DOHH2 (cell line): ENCODE data around the gene ABCC12.

ENCODE experiments used
- H3F3A ChIP-seq: fragments of 200-600 bp; sonication (generic), shearing (Covaris generic); 2 replicates; pipeline ENCODE4 v1.6.0; 2016; ENCODE audit warnings: antibody characterized with exemption, mild to moderate bottlenecking; ENCODE audit not compliant: control insufficient read depth, insufficient read depth
- H3K27ac ChIP-seq: fragments of 200-600 bp; sonication (generic); 2 replicates; pipeline ENCODE4 v1.5.1; 2014; ENCODE audit warnings: low read depth, mild to moderate bottlenecking, low read length, moderate library complexity
- H3K27me3 ChIP-seq: fragments of 200-600 bp; sonication (generic); 2 replicates; pipeline ENCODE4 v1.6.1; 2014; ENCODE audit warnings: mild to moderate bottlenecking, low read length, mixed read lengths; ENCODE audit not compliant: control insufficient read depth
- H3K36me3 ChIP-seq: fragments of 200-600 bp; sonication (generic); 2 replicates; pipeline ENCODE4 v1.6.1; 2014; ENCODE audit warnings: mild to moderate bottlenecking, low read length, moderate library complexity, mixed read lengths; ENCODE audit not compliant: control insufficient read depth
- H3K4me1 ChIP-seq: fragments of 200-600 bp; sonication (generic); 2 replicates; pipeline ENCODE4 v1.6.1; 2014; ENCODE audit warnings: mild to moderate bottlenecking, low read length, mixed read lengths; ENCODE audit not compliant: control insufficient read depth
- H3K4me2 ChIP-seq: fragments of 200-600 bp; sonication (generic); 2 replicates; pipeline ENCODE4 v1.6.0; 2014; ENCODE audit warnings: mild to moderate bottlenecking, low read length, moderate library complexity
- H3K4me3 ChIP-seq: fragments of 200-600 bp; sonication (generic); 2 replicates; pipeline ENCODE4 v1.5.1; 2014; ENCODE audit warnings: mild to moderate bottlenecking, low read length, mixed read lengths
- H3K79me2 ChIP-seq: fragments of 200-600 bp; sonication (generic); 2 replicates; pipeline ENCODE4 v1.6.1; 2014; ENCODE audit warnings: mild to moderate bottlenecking, low read length, mixed read lengths; ENCODE audit not compliant: control insufficient read depth
- H3K9me2 ChIP-seq: fragments of 200-600 bp; sonication (generic); replicated peaks from 2 replicates; pipeline ENCODE4 v1.6.1; 2014; ENCODE audit warnings: mild to moderate bottlenecking, low read length, mixed read lengths; ENCODE audit not compliant: control insufficient read depth
- H3K9me3 ChIP-seq: fragments of 200-600 bp; sonication (generic); 2 replicates; pipeline ENCODE4 v1.6.1; 2014; ENCODE audit warnings: antibody characterized with exemption, low read length, mixed read lengths; ENCODE audit not compliant: control insufficient read depth, insufficient read depth
- H4K20me1 ChIP-seq: fragments of 200-600 bp; sonication (generic); 2 replicates; pipeline ENCODE4 v1.6.0; 2014; ENCODE audit warnings: low read depth, mild to moderate bottlenecking, antibody characterized with exemption, low read length, moderate library complexity; ENCODE audit not compliant: control insufficient read depth, insufficient read depth
- EZH2phosphoT487 ChIP-seq: fragments of 200-600 bp; sonication (generic); IDR thresholded peaks from 2 replicates; pipeline ENCODE4 v1.6.1; 2017; ENCODE audit warnings: borderline replicate concordance, mild to moderate bottlenecking, antibody characterized with exemption, low read length, moderate library complexity, mixed read lengths
- TF ChIP-seq, protein P1 (sequence below): fragments of 200-600 bp; sonication (generic); IDR thresholded peaks from one replicate; pipeline ENCODE4 v1.5.1; 2014; ENCODE audit warnings: antibody characterized with exemption, mild to moderate bottlenecking, low read depth, low read length; ENCODE audit not compliant: poor library complexity, severe bottlenecking

The ABCC12 gene

GRCh38 chr16:48176635-48177408, 21.0 kb upstream of the ABCC12 start:
- H3K79me2 ChIP-seq, result no peaks in the 10 kb centered on the region
- no peak overlapping the region for H3K27ac ChIP-seq
- no peaks in the 10 kb centered on the region for H3K9me2 ChIP-seq
- no peaks in the 10 kb centered on the region for H3K9me3 ChIP-seq
- H3K4me2 ChIP-seq, result no peak overlapping the region
- H3K27me3 ChIP-seq, result no peaks in the 10 kb centered on the region
- H3K36me3 ChIP-seq, result no peaks in the 10 kb centered on the region
- no peak for TF ChIP-seq EZH2phosphoT487
- TF ChIP-seq, protein P1, sequence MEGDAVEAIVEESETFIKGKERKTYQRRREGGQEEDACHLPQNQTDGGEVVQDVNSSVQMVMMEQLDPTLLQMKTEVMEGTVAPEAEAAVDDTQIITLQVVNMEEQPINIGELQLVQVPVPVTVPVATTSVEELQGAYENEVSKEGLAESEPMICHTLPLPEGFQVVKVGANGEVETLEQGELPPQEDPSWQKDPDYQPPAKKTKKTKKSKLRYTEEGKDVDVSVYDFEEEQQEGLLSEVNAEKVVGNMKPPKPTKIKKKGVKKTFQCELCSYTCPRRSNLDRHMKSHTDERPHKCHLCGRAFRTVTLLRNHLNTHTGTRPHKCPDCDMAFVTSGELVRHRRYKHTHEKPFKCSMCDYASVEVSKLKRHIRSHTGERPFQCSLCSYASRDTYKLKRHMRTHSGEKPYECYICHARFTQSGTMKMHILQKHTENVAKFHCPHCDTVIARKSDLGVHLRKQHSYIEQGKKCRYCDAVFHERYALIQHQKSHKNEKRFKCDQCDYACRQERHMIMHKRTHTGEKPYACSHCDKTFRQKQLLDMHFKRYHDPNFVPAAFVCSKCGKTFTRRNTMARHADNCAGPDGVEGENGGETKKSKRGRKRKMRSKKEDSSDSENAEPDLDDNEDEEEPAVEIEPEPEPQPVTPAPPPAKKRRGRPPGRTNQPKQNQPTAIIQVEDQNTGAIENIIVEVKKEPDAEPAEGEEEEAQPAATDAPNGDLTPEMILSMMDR, result no peak
- no peak overlapping the region for H3K4me3 ChIP-seq
- no peaks in the 10 kb centered on the region for H4K20me1 ChIP-seq
- no peaks in the 10 kb centered on the region for H3F3A ChIP-seq
- no peaks in the 10 kb centered on the region for H3K4me1 ChIP-seq

DNA sequence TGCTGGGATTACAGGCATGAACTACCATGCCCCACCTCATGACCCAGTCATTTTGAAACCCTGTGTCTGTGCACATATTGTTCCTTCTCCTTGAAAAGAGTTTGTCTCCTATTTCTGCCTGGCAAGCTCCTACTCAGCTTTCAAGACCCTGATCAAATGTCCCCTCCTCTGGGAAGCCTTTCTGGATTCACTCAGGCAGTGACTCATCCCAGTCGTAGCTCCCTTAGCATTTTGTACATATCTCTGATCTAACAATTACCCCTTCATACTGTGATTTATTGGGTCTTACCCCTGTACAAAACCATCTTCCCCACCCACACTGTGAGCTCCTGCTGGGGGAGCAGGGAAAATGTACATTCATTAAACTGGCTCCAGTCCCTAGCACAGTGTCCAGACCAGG, 18.1 kb upstream of the ABCC12 start:
- Histone ChIP-seq H3K27me3 (no peaks in the 10 kb centered on the region), H3K9me3 (no peaks in the 10 kb centered on the region), H3K79me2 (no peaks in the 10 kb centered on the region), H3K36me3 (no peaks in the 10 kb centered on the region), H3F3A (no peaks in the 10 kb centered on the region), H3K4me3 (no peak overlapping the region), H3K4me1 (no peaks in the 10 kb centered on the region), H4K20me1 (no peaks in the 10 kb centered on the region), H3K9me2 (no peaks in the 10 kb centered on the region), H3K27ac (no peak overlapping the region), H3K4me2 (no peak overlapping the region)
- no peak for TF ChIP-seq EZH2phosphoT487
- TF ChIP-seq, protein P1, result no peak

- Histone ChIP-seq H3K4me3 (no peak overlapping the region), H3K79me2 (no peaks in the 10 kb centered on the region), H3K27ac (no peak overlapping the region), H3K4me2 (no peak overlapping the region), H3F3A (no peaks in the 10 kb centered on the region), H3K9me2 (no peaks in the 10 kb centered on the region), H3K36me3 (no peaks in the 10 kb centered on the region), H3K27me3 (no peaks in the 10 kb centered on the region), H4K20me1 (no peaks in the 10 kb centered on the region), H3K4me1 (no peaks in the 10 kb centered on the region), H3K9me3 (no peaks in the 10 kb centered on the region)
- no peak for TF ChIP-seq EZH2phosphoT487
- TF ChIP-seq, protein P1, result no peak
These were observed 16.9 kb upstream of the ABCC12 start for GRCh38 chr16:48172682-48173081.

DNA sequence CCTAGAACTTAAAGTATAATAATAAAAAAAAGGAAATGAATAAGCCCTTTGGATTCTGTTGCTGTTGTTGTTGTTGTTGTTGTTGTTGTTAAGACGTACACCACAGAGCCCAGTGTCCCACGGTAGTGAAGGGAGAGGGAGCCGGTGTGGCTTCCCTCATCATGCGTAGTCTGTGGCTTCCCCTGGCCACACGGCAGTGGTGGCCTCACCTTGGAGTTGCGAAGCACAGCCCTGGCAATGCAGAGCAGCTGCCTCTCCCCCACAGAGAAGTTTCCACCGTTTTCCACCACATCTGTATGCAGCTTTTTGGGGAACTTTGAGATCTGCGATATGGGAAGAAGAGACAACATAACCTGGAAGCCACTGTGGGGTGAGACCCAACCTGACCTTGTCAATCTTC, 14.1 kb upstream of the ABCC12 start:
- Histone ChIP-seq H3K9me3 (no peaks in the 10 kb centered on the region), H3K4me2 (no peak overlapping the region), H3K27me3 (no peaks in the 10 kb centered on the region), H3K9me2 (no peaks in the 10 kb centered on the region), H3K27ac (no peak overlapping the region), H3K36me3 (no peaks in the 10 kb centered on the region), H3K4me3 (no peak overlapping the region), H3F3A (no peaks in the 10 kb centered on the region), H3K4me1 (peaks cover 5% of the 10 kb centered on the region), H4K20me1 (no peaks in the 10 kb centered on the region), H3K79me2 (no peaks in the 10 kb centered on the region)
- TF ChIP-seq, protein P1, result no peak
- TF ChIP-seq EZH2phosphoT487, result no peak
